Stimulated activated naive CD8-positive, alpha-beta T cell treated with anti-CD3 and anti-CD28 coated beads, Interleukin-15, Interleukin-2, amounts not matched to agents 100 ng/mL and 50 ng/mL, for 24 hours (primary cell): ENCODE results near the gene MBD3.
"Not testable (repeated sequence)": the region's sequence is repeated elsewhere in the genome, so short reads cannot be mapped to it uniquely, and the experiment has no call there.

Source experiments
- H3K27ac Mint-ChIP-seq: one replicate; pipeline ENCODE4 v1.8.0; 2021; ENCODE audit warnings: mild to moderate bottlenecking, mixed read lengths
- H3K27me3 Mint-ChIP-seq: one replicate; pipeline ENCODE4 v1.8.0; 2021; ENCODE audit warnings: mixed read lengths
- H3K36me3 Mint-ChIP-seq: one replicate; pipeline ENCODE4 v1.8.0; 2021; ENCODE audit warnings: low read depth, mixed read lengths
- H3K4me1 Mint-ChIP-seq: one replicate; pipeline ENCODE4 v1.8.0; 2021; ENCODE audit warnings: low read depth, mixed read lengths
- H3K4me3 Mint-ChIP-seq: one replicate; pipeline ENCODE4 v1.8.0; 2021; ENCODE audit warnings: mild to moderate bottlenecking, mixed read lengths
- H3K9me3 Mint-ChIP-seq: one replicate; pipeline ENCODE4 v1.8.0; 2021; ENCODE audit warnings: mixed read lengths

MBD3 gene, protein sequence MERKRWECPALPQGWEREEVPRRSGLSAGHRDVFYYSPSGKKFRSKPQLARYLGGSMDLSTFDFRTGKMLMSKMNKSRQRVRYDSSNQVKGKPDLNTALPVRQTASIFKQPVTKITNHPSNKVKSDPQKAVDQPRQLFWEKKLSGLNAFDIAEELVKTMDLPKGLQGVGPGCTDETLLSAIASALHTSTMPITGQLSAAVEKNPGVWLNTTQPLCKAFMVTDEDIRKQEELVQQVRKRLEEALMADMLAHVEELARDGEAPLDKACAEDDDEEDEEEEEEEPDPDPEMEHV

DNA sequence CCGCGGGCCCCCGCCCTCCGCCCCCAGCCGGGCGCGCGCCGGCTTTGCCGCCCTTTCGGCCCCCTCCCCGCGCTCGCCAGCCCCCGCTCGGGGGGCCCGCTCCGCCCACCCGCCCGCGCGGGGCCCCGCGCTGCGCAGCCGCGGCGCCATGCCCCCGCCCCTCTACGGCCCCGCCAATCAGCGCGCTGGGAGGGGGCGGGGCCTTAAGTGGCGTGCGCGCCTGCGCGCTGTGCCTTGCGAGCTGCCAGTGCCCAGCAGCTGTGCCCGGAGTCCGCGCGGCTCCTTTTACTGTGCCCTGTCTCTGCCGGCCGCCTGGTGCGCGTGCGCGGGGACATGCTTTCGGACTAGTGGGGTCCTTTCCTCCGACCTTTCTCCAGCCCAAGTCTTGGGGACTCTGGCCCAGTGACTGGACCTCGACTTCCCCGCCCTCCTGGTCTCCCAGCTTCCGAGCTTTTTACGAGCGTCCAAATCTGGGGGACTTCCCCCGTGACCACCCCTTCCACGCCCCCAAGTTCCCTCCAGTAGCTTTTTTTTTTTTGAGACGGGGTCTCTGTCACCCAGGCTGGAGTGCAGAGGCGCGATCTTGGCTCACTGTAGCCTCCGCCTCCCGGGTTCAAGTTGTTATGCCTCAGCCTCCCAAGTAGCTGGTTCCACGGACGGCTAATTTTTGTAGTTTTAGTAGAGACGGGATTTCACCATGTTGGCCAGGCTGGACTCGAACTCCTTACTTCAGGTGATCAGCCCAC, at the start of gene MBD3:
TSS of gene MBD3 (minus strand) at position 111 of the 746 bp plus-strand sequence. CDS start 234 bp downstream, outside the sequence.
- Mint-ChIP-seq H3K27ac (peak within 1 kb of the TSS; percentile 99), H3K27me3 (no peaks in the 10 kb centered on the region), H3K36me3 (peaks cover 32% of the 10 kb centered on the region), H3K4me3 (peak within 1 kb of the TSS; percentile 99), H3K9me3 (no peaks in the 10 kb centered on the region), H3K4me1 (peaks cover 25% of the 10 kb centered on the region)

DNA sequence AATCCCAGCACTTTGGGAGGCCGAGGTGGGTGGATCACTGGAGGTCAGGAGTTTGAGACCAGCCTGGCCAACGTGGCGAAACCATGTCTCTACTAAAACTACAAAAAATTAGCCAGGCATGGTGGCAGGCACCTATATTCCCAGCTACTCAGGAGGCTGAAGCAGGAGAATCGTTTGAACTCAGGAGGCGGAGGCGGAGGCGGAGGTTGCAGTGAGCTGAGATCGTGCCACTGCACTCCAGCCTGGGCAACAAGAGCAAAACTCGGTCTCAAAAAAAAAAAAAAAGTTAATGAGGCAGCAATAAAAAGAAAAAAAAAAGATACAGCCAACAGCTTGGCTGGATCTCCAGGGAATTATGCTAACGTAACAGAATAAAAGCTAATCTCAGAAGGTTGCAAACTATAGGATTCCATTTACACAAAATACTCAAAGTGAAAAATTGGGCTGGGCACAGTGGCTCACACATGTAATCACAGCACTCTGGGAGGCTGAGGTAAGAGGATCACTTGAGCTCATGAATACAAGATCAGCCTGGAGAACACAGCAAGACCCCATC, 48.3 kb upstream of the MBD3 start:
- not testable (repeated sequence) for H3K27me3 Mint-ChIP-seq, H3K9me3 Mint-ChIP-seq, H3K27ac Mint-ChIP-seq, H3K4me1 Mint-ChIP-seq, H3K4me3 Mint-ChIP-seq
- peaks cover 36% of the 10 kb centered on the region for H3K36me3 Mint-ChIP-seq

DNA sequence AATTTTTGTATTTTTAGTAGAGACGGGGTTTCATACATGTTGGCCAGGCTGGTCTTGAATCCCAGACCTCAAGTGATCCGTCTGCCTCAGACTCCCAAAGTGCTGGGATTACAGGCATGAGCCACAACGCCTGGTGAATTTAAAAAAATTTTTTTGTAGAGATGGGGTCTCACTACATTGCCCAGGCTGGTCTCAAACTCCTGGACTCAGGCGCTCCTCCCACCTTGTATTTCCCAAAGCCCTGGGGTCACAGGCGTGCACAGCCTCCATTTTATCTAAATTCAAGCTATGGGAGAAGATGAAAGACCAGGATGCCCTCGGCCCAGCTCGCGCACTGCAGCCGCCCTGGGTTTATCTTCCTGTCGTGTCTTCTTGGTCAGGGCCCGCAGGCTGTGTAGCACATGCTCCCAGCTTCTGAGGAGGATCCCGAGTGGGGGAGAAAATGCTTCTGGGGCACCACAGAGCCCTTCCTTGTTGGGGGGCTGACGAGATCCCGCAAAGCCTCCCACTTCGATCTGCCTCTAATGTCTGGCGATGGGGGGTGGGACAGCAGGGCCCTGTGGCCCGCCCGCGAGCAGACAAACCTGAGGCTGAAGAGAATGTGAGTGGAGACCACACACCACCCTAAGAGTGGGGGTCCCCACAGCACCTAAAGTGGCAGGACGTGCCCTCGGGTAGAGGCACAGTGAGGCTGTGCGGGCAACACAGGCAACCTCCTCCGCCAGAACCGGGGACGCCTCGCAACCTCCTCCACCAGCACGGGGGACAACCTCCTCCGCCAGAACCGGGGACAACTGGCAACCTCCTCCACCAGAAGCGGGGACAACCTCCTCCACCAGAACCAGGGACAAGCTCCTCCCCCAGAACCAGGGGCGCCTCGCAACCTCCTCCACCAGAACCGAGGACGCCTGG, 43.9 kb upstream of the MBD3 start:
- Mint-ChIP-seq H3K27me3 (no peaks in the 10 kb centered on the region), H3K9me3 (no peaks in the 10 kb centered on the region), H3K27ac (no peak overlapping the region), H3K4me1 (no peaks in the 10 kb centered on the region), H3K4me3 (no peak overlapping the region), H3K36me3 (peaks cover 29% of the 10 kb centered on the region)

DNA sequence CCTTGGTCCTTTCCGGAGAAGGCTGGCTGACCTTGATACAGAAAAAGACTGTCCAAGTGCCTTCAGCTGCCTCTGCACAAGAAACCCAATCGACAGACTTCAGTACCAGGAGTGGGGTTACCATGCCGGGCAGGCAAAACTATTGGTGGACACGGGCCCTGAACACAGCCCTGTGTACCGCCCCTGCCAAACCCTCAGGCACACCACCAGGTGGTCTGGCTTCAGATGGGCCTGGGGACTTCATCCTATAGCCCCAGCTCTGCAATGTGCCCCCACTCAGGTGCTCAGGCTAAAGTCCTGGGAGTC, 42.2 kb upstream of the MBD3 start:
- Mint-ChIP-seq H3K36me3 (peaks cover 29% of the 10 kb centered on the region), H3K4me1 (no peaks in the 10 kb centered on the region), H3K9me3 (no peaks in the 10 kb centered on the region), H3K27ac (no peak overlapping the region), H3K4me3 (no peak overlapping the region), H3K27me3 (no peaks in the 10 kb centered on the region)

DNA sequence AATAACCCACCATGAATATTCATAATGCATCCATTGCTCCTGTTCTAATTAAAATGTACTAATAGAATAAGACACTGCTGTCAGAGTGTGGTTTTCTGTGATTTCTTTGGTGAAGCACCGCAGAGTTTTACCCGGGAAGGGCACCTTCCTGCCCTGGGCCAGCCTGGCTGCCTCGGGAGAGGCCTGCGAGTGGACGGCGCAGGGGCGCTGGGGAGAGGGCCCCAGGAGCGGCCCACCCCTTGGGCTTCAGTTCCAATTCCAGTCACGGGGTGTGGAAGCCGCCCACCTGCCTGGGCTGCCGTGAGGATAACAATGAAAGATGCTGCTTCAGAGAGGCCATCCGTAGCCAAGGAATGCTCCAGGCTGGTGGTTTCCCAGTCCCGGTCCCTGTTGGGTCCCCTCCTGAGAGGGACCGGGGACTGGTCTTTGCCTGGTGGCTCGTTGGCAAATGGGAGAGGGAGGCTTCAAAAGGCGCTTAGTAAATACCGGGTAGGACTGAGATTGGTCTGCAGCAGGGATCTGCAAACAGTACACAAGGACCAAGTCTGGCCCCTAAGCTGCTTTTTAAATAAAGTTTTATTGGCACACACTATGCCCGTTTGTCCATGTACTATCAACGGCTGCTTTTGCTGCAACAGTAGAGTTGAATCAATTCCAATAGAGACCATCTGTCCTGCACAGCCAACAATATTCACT, 41.7 kb upstream of the MBD3 start:
- no peaks in the 10 kb centered on the region for H3K4me1 Mint-ChIP-seq
- H3K4me3 Mint-ChIP-seq: no peak overlapping the region
- H3K27me3 Mint-ChIP-seq: no peaks in the 10 kb centered on the region
- peaks cover 24% of the 10 kb centered on the region for H3K36me3 Mint-ChIP-seq
- H3K27ac Mint-ChIP-seq: no peak overlapping the region
- H3K9me3 Mint-ChIP-seq: no peaks in the 10 kb centered on the region

DNA sequence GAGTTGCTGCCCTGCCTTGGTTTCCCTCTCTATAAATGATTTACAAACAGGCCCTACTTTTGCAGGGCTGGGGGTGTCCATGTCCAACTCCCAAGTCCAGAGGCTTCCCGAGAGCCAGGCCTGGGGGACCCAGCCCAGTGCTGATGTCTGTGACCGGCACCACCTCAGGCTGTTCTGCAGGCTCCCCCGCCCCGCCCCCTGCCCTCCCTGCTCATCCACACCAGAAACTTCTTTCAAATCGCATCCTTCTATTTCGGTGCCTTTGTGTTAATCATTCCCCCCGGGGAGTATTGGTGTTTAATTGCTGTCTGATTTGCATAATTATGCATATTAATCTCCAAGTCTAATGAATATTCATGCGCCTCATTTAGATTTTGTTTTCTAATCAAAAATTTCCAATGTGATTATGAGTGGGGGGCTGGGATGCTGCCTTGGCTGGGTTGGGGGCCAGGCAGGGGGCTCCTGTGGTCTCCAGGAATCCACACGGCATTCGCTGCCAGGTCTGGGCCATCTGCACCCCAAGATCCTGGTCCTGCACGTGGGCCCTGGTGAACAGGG, 40.7 kb upstream of the MBD3 start:
- Mint-ChIP-seq H3K27me3 (no peaks in the 10 kb centered on the region), H3K4me1 (no peaks in the 10 kb centered on the region), H3K4me3 (no peak overlapping the region), H3K36me3 (peaks cover 16% of the 10 kb centered on the region), H3K9me3 (no peaks in the 10 kb centered on the region), H3K27ac (no peak overlapping the region)

DNA sequence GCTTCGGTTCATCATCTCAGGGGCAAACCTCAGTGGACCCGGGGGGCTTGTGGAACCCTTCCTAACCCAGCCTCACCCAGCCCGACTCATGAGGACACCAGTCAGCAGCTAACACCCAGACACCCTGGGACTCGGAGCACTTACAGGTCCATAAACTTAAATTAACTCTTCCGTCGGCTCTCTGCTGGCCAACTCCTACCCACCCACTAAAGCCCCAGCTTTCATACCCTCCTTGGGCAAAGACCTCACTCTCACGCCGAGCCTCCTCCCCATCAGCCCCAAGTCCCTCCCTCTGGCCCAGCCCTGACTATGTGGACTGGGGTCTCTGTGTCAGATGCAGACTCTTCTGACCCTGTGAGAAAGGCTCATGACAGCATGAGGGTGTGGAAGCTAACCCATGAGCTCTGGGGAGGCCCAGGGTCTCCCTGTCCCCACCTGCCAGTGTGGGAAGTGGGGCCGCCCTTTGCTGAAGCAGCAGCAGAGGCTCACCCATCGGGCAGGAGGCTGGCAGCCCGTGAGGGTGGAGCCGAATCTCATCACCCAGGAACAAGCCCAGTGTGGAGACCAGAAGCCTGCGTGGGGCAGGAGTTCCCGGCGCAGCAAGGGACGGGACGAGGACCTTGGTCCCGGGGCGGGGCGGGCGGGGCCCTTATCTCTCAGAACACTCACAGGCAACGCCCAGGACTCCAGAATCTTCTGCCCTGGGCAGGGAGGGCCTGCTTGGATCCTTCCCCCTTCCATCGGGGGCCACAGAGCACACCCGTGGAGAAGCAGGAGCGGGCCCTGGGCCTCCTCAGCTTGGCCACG, 40.0 kb upstream of the MBD3 start:
- Mint-ChIP-seq H3K9me3 (no peaks in the 10 kb centered on the region), H3K27ac (no peak overlapping the region), H3K27me3 (no peaks in the 10 kb centered on the region), H3K4me1 (no peaks in the 10 kb centered on the region), H3K4me3 (no peak overlapping the region), H3K36me3 (peaks cover 13% of the 10 kb centered on the region)

DNA sequence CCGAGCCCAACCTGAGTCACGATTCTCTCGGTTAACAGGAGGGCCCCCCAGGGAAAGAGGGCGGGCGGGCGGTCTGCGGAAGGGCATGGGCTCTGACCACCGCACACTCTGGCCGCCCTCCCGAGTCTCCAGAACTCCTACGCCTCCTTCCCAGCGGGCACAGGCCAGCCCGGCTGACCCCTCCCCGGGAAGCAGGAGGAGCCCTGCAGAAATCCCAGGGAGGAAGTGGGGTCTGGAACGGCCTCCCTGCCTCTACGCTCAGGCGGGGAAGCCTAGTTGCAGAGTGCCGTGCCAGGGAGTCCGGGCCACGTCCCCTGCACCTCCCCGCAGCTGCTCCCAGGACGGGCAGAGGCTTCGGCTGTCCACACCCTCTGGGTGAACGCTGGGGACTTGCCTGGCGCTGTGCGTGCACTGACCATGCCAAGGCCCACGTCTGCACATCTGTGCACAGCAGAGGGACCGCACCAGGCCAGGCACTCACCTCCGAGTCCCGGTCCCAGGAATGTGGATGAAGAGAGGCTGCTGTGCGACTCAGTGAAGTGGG, 39.0 kb upstream of the MBD3 start:
- Mint-ChIP-seq H3K4me3 (no peak overlapping the region), H3K27me3 (no peaks in the 10 kb centered on the region), H3K36me3 (peaks cover 13% of the 10 kb centered on the region), H3K27ac (no peak overlapping the region), H3K9me3 (no peaks in the 10 kb centered on the region), H3K4me1 (no peaks in the 10 kb centered on the region)

DNA sequence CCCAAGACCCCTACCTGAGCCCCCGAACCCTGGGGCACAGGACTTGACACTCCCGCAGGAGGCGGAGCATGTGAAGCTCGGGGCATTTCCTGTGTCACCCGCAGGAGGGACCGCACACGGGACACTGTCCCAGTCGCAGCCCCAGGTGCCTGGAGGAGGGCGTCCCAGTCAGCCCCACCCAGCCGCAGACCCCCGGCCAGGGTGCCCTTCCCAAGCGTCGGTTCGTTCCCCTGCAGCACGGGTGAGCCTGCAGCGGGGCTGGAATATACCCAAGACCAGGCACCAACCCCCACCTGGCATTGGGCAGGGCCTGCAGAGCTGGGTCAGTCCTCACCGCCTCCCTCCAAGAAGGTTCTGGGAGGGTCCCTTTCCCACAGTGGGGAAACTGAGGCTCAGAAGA, 38.1 kb upstream of the MBD3 start:
- no peak overlapping the region for H3K27ac Mint-ChIP-seq
- H3K36me3 Mint-ChIP-seq: peaks cover 8% of the 10 kb centered on the region
- no peaks in the 10 kb centered on the region for H3K9me3 Mint-ChIP-seq
- H3K4me1 Mint-ChIP-seq: no peaks in the 10 kb centered on the region
- H3K27me3 Mint-ChIP-seq: no peaks in the 10 kb centered on the region
- no peak overlapping the region for H3K4me3 Mint-ChIP-seq

DNA sequence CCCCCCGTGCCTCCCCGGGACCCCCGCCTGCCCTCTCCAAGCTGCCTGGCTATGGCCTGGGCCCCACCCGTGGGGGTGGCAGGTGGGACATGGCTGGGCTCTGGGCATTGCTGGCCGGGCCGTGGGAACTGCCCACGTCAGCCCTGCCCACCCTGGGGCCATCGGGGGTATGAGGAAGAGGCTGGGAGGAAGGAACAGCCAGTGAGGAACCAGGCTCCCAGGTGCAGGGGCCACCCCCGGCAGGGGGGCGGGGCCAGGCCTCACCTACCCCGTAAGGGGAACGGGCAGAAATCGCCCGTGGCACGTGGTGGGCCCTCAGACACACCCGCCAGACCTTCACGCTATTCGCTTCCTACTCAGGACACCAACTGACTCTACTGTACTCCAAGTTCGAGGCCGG, 37.3 kb upstream of the MBD3 start:
- no peaks in the 10 kb centered on the region for H3K9me3 Mint-ChIP-seq

DNA sequence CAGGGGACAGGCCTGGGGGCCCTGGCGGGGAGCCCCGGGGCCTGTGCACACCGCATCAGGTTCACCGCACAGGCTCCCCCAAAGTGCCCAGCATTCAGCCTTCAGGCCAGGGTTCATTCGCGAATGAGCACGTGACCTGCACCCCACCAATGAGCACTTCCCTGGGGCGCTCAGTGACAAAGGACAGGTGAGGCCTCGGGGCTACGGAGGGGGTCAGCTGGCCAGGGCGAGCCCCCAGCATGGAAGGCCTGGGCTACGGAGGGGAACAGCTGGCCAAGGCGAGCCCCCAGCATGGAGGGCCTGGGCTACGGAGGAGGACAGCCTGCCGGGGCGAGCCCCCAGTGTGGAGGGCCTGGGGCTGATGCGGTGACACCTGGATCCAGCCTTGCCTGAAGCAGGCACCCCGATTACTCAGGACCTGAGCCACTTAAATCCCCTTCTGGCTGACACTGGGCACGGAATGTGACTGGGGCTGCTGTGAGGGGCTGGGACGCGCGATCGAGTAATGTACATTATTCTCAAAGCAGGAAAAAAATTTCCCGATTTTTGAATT, 36.7 kb upstream of the MBD3 start:
- Mint-ChIP-seq H3K9me3 (no peaks in the 10 kb centered on the region), H3K4me1 (no peaks in the 10 kb centered on the region), H3K27ac (no peak overlapping the region)

More for the DNA sequence above, 37.3 kb upstream of the MBD3 start:
- H3K27me3 Mint-ChIP-seq: no peaks in the 10 kb centered on the region
- no peaks in the 10 kb centered on the region for H3K4me1 Mint-ChIP-seq
- H3K4me3 Mint-ChIP-seq: no peak overlapping the region
- H3K36me3 Mint-ChIP-seq: no peaks in the 10 kb centered on the region
- H3K27ac Mint-ChIP-seq: no peak overlapping the region

DNA sequence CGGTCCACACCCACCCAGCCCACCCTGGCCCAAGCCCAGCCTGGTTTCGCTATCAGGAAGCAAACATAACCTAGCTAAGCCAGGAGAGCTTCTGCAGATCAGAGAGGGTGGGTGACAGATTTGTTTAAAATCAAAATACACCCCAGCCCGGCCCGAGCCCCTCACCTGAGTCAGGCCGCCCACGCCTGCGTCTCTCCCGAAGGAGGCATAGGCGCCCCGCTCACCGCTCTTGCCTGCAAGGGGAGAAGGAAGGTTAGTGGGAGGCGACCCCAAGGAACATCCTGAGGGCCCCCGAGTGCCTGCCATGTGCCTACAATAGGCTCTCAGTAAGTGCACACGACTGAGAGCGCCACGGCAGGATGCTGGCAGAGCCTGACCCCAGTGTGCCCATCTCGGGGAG, 34.5 kb upstream of the MBD3 start:
- H3K27me3 Mint-ChIP-seq: no peaks in the 10 kb centered on the region
- H3K9me3 Mint-ChIP-seq: no peaks in the 10 kb centered on the region

More for the DNA sequence above, 36.7 kb upstream of the MBD3 start:
- Mint-ChIP-seq H3K27me3 (no peaks in the 10 kb centered on the region), H3K4me3 (no peak overlapping the region), H3K36me3 (peaks cover 2% of the 10 kb centered on the region)

DNA sequence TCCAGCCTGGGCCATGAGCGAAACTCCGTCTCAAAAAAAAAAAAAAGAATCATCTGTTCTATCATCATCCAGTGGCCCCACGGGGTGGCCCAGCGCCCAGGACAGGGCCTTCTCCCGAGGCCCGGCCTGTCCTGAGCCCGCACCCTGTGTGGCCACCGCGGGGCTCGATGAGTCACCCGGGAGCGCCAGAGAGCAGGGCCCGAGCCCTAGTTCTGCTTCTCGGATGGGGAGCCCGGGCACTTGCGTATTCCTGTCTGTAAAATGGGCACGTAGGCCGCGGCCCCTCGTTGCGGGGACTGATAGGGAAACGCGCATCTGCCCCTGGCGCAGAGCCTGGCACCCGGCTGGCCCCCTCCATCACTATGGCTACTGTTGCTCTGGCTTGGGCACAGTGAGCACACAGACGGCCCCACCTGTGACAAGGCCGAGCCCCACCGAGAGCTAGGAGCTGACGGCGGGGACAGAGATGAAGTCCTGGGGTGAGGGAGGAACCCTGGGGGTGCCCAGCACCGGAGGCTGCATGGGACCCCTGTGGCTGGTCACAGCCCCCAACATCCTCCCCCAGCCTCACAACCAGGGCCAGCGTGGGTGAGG, 33.8 kb upstream of the MBD3 start:
- Mint-ChIP-seq H3K4me3 (no peak overlapping the region), H3K36me3 (peaks cover 12% of the 10 kb centered on the region), H3K9me3 (no peaks in the 10 kb centered on the region), H3K27ac (no peak overlapping the region), H3K27me3 (no peaks in the 10 kb centered on the region), H3K4me1 (no peaks in the 10 kb centered on the region)

More for the DNA sequence above, 34.5 kb upstream of the MBD3 start:
- H3K36me3 Mint-ChIP-seq: peaks cover 12% of the 10 kb centered on the region
- H3K27ac Mint-ChIP-seq: no peak overlapping the region
- H3K4me1 Mint-ChIP-seq: no peaks in the 10 kb centered on the region
- H3K4me3 Mint-ChIP-seq: no peak overlapping the region
